Activated T-helper 2 cell treated with anti-CD3 and anti-CD28 coated beads, Interferon-gamma antibody, Interleukin-2, Interleukin-4, amounts not matched to agents 10 μg/mL and 5 μg/mL and 100 μg/mL, durations not matched to agents 14 hours and 24 hours and 36 hours (primary cell): ENCODE measurements around the gene COL9A3. TPM values are rescaled to one million over a fixed set of nuclear protein-coding genes. Genes with fewer than 3 reads are reported as not detected.

Experiments used
- DNase-seq: peaks from one replicate; pipeline ENCODE4 v3.0.0; 2021; ENCODE audit warnings: low spot score
- H3K27ac Mint-ChIP-seq: one replicate; pipeline ENCODE4 v1.8.0; 2021; ENCODE audit warnings: mixed read lengths
- H3K27me3 Mint-ChIP-seq: one replicate; pipeline ENCODE4 v1.8.0; 2021; ENCODE audit warnings: low read depth, mixed read lengths
- H3K36me3 Mint-ChIP-seq: one replicate; pipeline ENCODE4 v1.8.0; 2021; ENCODE audit warnings: low read depth, mixed read lengths
- H3K4me1 Mint-ChIP-seq: one replicate; pipeline ENCODE4 v1.8.0; 2021; ENCODE audit warnings: low read depth, mixed read lengths
- H3K4me3 Mint-ChIP-seq: one replicate; pipeline ENCODE4 v1.8.0; 2021; ENCODE audit warnings: low read depth, mild to moderate bottlenecking, moderate library complexity, mixed read lengths
- H3K9me3 Mint-ChIP-seq: one replicate; pipeline ENCODE4 v1.8.0; 2021; ENCODE audit warnings: mixed read lengths
- intact Hi-C: fragments of 100-400 bp; cut with micrococcal nuclease; formaldehyde crosslinking; loops from one replicate; pipeline ENCODE4 v1.15.1; 2023
- total RNA-seq: library from RNA; stranded (reverse); gene quantifications from 2 replicates; pipeline ENCODE4 v1.2.3, GENCODE V29; 2022

The COL9A3 gene
- total RNA-seq, 1 donor from 2014 or later = 0.27 TPM

- peaks cover 4% of the 10 kb centered on the region for H3K4me1 Mint-ChIP-seq
- no peak overlapping the region for H3K4me3 Mint-ChIP-seq
- H3K27ac Mint-ChIP-seq = no peak overlapping the region
- no peaks in the 10 kb centered on the region for H3K9me3 Mint-ChIP-seq
- intact Hi-C loops = no loop called here
- no peak for DNase-seq
- H3K36me3 Mint-ChIP-seq = peaks cover 33% of the 10 kb centered on the region
- peaks cover 16% of the 10 kb centered on the region for H3K27me3 Mint-ChIP-seq
Measured at GRCh38 chr20:62812181-62812906, 4.5 kb upstream of the COL9A3 start.

GRCh38 chr20:62812907-62813200, 4.0 kb upstream of the COL9A3 start:
- H3K27me3 Mint-ChIP-seq = peaks cover 16% of the 10 kb centered on the region
- no peaks in the 10 kb centered on the region for H3K9me3 Mint-ChIP-seq
- intact Hi-C loops = no loop called here
- H3K4me3 Mint-ChIP-seq = no peak overlapping the region
- H3K36me3 Mint-ChIP-seq = peaks cover 29% of the 10 kb centered on the region
- no peak for DNase-seq
- H3K27ac Mint-ChIP-seq = no peak overlapping the region
- peaks cover 4% of the 10 kb centered on the region for H3K4me1 Mint-ChIP-seq

GRCh38 chr20:62813588-62813987, 3.3 kb upstream of the COL9A3 start:
- intact Hi-C loops = no loop called here
- Mint-ChIP-seq H3K4me3 (no peak overlapping the region), H3K4me1 (no peaks in the 10 kb centered on the region), H3K9me3 (no peaks in the 10 kb centered on the region), H3K27ac (no peak overlapping the region), H3K36me3 (peaks cover 24% of the 10 kb centered on the region), H3K27me3 (peaks cover 20% of the 10 kb centered on the region)
- no peak for DNase-seq

GRCh38 chr20:62814060-62814708, 2.7 kb upstream of the COL9A3 start:
- no peak overlapping the region for H3K27ac Mint-ChIP-seq
- peaks cover 21% of the 10 kb centered on the region for H3K36me3 Mint-ChIP-seq
- H3K4me3 Mint-ChIP-seq = no peak overlapping the region
- H3K4me1 Mint-ChIP-seq = no peaks in the 10 kb centered on the region
- no peak for DNase-seq
- H3K9me3 Mint-ChIP-seq = no peaks in the 10 kb centered on the region
- intact Hi-C loops = no loop called here
- H3K27me3 Mint-ChIP-seq = peaks cover 20% of the 10 kb centered on the region

- intact Hi-C loops = no loop called here
- Mint-ChIP-seq H3K36me3 (peaks cover 16% of the 10 kb centered on the region), H3K9me3 (no peaks in the 10 kb centered on the region), H3K27ac (no peak overlapping the region), H3K4me3 (no peak overlapping the region), H3K27me3 (peaks cover 20% of the 10 kb centered on the region), H3K4me1 (no peaks in the 10 kb centered on the region)
- no peak for DNase-seq
Measured at GRCh38 chr20:62814709-62815065, 2.2 kb upstream of the COL9A3 start.

- Mint-ChIP-seq H3K27ac (no peak overlapping the region), H3K4me1 (no peaks in the 10 kb centered on the region)
Measured at GRCh38 chr20:62815066-62815991, 1.5 kb upstream of the COL9A3 start.

GRCh38 chr20:62816031-62816883, 593 bp upstream of the COL9A3 start:
- intact Hi-C loops = no loop called here
- H3K27ac Mint-ChIP-seq = no peak overlapping the region
- H3K9me3 Mint-ChIP-seq = no peaks in the 10 kb centered on the region
- peaks cover 4% of the 10 kb centered on the region for H3K36me3 Mint-ChIP-seq
- H3K27me3 Mint-ChIP-seq = peaks cover 25% of the 10 kb centered on the region
- no peaks in the 10 kb centered on the region for H3K4me1 Mint-ChIP-seq
- no peak for DNase-seq
- no peak overlapping the region for H3K4me3 Mint-ChIP-seq

More at GRCh38 chr20:62815066-62815991, 1.5 kb upstream of the COL9A3 start:
- peaks cover 24% of the 10 kb centered on the region for H3K27me3 Mint-ChIP-seq
- H3K9me3 Mint-ChIP-seq = no peaks in the 10 kb centered on the region
- DNase-seq = no peak
- H3K36me3 Mint-ChIP-seq = peaks cover 11% of the 10 kb centered on the region
- intact Hi-C loops = no loop called here
- no peak overlapping the region for H3K4me3 Mint-ChIP-seq

GRCh38 chr20:62817975-62818591, 1.2 kb downstream of the COL9A3 start:
- H3K9me3 Mint-ChIP-seq = no peaks in the 10 kb centered on the region
- intact Hi-C loops = no loop called here
- peaks cover 25% of the 10 kb centered on the region for H3K27me3 Mint-ChIP-seq
- no peaks in the 10 kb centered on the region for H3K4me1 Mint-ChIP-seq
- no peak overlapping the region for H3K4me3 Mint-ChIP-seq
- H3K27ac Mint-ChIP-seq = no peak overlapping the region
- DNase-seq = no peak
- no peaks in the 10 kb centered on the region for H3K36me3 Mint-ChIP-seq

GRCh38 chr20:62818592-62819493, 2.0 kb downstream of the COL9A3 start:
- Mint-ChIP-seq H3K9me3 (no peaks in the 10 kb centered on the region), H3K4me1 (no peaks in the 10 kb centered on the region), H3K27me3 (peaks cover 25% of the 10 kb centered on the region), H3K4me3 (no peak overlapping the region), H3K27ac (no peak overlapping the region), H3K36me3 (no peaks in the 10 kb centered on the region)
- intact Hi-C loops = no loop called here
- no peak for DNase-seq

- intact Hi-C loops = no loop called here
- H3K36me3 Mint-ChIP-seq = no peaks in the 10 kb centered on the region
- DNase-seq = no peak
- H3K4me1 Mint-ChIP-seq = no peaks in the 10 kb centered on the region
- no peaks in the 10 kb centered on the region for H3K9me3 Mint-ChIP-seq
- H3K27me3 Mint-ChIP-seq = peaks cover 25% of the 10 kb centered on the region
- H3K4me3 Mint-ChIP-seq = no peak overlapping the region
- H3K27ac Mint-ChIP-seq = no peak overlapping the region
Measured at GRCh38 chr20:62819494-62820174, 2.8 kb downstream of the COL9A3 start.
